ENCODE data around the gene TREX2. TPM values are rescaled to one million over a fixed set of nuclear protein-coding genes. Genes with fewer than 3 reads are reported as not detected.

TREX2 gene
- total RNA-seq, 1 donor from 2014 or later, result 1.5 TPM

DNA sequence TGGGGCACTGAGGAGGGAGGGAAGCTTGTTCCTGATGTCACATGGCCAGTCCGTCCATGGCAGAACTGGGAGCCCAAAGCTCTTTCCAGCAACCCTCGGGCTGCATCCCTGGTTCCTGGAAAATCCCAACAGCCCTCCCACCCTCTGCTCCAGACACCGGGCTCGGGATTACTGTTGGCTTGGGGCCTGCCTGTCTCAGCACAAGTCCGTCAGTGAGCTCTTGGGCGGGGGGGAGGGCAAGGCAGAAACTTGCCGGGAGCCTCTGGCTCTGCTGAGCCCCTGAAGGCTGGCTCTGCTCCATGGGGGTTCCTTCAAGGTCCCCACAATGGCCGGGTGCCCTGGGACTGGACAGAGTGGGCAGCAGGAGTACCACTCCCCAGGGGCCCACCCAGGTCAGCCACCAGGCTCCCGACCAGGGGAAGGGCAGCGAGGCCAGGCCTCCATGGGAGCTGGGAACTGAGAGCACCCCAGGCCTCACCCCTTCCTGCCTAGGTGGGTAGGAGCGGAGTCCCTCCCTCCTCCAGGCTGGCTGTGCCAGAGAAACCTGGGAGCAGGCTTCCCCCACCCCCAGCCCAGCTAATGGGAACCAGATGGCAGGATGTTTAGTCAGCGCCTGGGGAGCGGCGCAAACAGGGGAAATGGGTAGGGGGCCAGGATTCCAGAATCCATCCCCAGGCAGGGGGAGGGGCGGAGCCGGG lies 31.0 kb upstream of the TREX2 start:
- DNase-seq (ENCODE audit: low read depth), result no peak

DNA sequence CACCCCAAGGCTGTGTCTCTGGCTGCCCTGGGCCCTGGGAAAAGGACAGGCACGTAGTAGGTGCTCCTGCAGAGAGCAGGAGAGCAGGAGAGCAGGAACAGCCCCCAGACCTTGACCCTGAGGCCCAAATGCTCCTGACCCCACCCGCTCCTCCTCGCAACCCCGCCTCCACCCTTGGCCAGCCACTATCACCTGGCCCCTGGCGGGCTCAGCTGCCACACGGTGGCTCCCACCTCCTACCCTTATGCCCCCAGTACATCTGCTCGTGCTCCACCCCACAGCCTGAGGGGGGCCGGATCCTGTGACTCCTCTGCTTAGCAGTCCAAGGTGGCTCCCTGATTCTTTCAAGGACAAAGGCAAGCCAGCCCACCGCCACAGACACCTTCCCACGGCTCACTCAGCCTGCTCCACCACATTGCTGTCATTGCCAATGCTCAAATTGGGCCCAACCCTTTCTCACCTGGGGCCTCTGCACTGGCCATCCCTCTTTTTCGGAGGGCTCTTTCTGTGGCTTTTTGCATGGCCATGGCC lies 30.0 kb upstream of the TREX2 start:
- DNase-seq (ENCODE audit: low read depth), result no peak

DNA sequence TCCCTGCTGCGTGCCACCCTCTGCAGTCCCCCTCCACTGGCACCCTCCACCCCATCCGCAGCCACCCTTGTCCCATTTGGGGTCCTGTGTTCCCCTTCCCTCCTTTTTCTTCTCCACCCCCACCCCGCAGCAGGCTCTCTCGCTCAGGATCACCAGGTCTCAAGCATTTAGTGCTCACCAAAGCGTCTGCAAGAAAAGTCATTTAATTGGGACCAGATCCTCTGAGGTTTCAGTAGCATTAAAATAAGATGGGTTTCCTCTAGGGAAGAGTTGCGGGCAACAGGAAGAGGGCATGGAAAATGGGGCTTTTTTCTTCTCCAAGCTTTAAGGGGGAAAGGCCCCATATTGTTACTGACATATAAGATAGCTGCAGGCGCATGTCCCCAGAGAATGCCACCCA lies 29.4 kb upstream of the TREX2 start:
- no peak for DNase-seq (ENCODE audit: low read depth)

DNA sequence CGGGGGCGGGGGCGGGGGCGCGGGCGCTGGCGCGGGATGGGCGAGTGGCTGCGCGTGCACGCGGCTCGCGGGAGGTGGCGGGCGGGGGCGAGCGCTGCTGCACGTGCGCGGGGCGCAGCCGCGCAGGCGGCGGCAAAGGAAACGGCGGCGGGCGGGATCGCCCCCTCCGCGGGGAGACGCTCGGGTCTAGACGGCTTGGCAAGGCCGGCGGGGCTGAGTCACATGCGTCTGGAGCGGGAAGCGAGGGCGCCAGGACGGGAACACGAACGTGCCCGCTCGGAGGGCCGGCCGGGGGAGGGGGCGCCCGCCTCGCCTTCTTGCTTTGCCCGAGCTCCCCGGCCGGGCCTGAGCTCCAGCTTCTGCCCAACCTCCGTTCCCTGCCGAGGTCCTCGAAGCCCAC lies 28.9 kb upstream of the TREX2 start:
- no peak for DNase-seq (ENCODE audit: low read depth)

DNA sequence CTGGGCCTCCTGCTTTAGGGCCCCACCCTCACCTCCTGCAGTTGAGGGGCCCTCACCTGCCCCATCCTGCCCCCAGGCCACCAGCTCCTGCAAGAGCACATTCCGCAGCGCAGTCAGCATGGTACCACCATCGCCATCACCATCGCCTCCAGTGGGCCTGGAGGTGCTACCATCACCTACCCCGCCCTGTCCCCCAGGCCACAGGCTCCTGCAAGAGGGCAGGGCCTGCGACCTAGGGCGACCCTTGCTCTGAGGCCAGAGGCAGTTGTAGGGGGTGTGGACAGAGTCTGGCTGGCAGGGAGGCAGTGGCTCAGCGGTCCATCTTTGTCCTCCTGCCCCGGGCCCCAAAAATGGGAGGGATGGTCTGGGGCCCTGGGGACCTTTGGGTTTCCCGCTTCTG lies 28.4 kb upstream of the TREX2 start:
- no peak for DNase-seq (ENCODE audit: low read depth)

DNA sequence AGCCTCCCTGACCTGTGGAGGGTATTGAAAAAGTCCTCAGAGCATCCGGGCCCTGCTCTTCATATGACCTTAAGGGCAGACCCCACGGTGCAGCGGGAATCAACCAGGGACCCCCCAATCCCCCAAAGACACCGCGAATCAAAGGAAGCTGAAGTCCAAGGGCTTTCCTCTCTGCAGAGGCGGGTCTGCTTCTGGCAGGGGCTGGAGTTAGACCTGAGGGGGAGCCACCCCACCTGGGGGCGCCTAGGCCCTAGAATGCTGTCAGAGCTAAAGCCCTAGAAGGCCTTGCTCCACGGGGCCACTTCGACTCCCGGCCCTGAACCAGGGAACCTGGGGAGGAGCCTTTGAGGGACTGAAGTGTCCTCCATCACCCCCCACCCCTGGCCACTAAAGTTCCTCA lies 27.3 kb upstream of the TREX2 start:
- DNase-seq (ENCODE audit: low read depth), result no peak

DNA sequence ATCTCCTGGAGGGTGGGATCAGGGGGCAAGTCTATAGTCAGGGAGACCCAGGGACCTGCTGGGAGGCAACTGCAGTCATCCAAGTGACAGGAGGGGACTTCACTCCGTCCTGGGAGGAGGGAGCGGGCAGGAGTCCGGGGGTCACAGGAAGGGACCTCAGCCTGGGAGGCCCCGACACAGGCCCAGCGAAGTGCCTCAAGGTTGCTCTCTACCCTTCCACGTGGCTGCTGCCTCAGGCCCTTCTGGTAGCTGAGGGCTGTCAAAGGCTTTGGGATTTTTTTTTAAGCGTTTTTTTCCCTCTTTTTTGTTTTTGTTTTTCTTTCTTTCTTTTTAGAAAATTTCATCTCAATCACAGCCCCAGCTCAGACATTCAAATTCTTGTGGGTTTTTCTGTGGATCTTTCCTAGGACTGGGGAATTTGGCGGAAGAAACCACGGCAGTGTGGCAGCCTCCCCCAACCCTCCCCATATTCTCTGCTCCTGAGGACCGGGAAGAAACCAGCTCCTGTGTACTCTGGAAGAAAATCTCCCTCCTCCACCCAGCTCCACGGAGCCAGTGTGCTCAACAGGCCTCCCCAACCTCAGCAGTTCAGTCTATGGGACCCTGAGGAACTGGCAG lies 25.9 kb upstream of the TREX2 start:
- no peak for DNase-seq (ENCODE audit: low read depth)

DNA sequence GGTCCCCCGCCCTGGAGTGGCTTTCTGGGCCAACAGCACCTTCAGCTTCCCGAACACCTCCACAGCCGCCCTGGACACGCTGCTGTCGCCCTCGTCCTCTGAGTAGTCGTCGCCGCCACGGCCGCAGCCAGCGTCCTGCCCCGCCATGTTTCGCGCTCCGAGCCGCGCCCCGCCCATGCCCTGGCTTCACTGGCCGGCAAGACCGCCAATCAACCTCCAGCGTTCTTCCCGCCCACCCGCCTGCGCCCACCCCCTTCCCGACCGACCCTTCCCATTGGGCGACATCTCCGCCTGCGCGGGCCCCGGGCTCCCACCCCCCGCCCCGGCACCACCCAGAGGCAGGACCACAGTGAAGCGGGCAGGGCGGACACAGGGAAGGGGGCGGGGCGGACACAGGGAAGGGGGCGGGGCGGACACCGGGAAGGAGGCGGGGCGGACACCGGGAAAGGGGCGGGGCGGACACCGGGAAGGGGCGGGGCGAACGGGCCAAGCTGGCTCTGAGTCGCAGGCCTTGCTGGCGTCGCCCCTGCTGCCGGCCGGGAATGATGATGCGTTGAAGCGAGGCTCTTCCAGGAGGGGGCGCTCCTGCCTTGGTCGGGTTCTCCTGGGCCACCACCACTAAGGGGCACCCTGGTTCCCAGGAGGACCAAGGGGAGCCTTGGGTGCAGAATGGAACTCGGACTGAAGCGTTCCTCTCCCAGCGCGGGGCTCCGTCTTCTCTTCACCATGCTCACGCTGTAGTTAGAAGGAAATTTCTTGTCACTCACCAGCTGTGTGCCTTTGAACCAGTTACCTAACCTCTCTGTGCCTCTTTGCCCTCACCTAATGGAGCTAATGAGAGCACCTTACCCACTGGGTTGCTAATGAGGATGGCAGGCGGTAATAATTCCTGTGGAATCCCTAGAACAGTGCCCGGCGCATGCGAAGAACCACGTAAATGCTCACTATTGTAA lies 24.8 kb upstream of the TREX2 start, which contains the start of gene HAUS7:
HAUS7 (minus strand) TSS at position 166 of the 953 bp plus-strand sequence; CDS start at position 147, 19 bp downstream.
- DNase-seq (ENCODE audit: low read depth), result peak; percentile 84

DNA sequence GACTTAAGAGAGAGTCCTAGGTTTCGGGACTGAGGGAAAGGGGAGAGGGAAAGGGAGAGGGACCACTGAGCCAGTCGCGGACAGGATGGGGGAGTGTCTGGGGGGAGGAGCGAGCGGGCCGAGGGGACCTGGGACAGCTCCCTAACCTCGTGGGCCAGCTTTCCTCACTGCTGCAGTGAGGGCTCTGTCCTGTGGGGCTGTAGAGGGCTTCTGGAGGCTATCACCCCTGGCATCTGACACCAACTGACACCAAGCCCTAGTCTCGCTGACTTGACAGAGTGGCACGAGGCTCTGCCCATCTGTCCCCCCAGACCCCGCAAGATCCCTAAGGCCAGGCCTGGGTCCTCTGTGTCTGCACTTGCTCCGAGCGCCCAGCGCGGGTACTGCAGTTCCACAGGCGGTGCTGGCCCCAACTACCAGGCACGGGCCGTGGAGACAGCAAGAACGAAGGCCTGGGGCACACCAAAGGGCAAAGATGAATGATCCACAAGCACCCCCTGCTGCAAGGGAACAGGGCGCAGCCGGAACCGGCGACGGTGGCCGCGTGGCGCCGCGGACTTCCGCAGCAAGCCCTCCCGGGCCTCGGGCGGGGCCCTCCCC lies 24.1 kb upstream of the TREX2 start:
- peak; percentile 41 for DNase-seq (ENCODE audit: low read depth)

DNA sequence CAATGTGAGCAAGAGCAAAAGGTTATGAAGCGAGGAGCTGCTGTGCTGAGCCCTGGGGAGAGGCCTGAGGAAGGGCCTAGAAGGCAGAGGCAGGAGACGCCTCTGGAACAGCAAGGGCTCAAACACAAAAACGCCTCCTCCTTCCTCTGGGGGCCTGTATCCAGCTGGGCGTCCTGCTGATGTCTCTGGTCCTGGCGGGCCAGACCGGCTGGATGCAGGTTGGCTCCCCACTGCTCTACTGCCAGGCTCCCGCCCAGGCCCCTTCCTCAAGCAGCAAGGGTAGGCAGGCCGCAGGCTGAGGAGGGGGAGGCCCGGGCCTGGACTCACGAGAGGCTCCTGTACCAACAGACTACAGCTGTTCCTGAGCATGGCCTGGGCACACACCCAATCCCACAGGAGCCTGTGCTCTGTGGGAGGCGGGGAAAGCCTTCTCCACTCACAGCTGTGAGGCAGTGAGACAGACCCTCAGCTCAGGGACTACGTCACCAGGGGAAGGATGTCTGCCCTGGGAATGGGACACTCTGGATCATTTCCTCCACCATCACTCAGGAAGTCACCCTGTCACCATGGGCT lies 22.2 kb upstream of the TREX2 start:
- peak; percentile 78 for DNase-seq (ENCODE audit: low read depth)

DNA sequence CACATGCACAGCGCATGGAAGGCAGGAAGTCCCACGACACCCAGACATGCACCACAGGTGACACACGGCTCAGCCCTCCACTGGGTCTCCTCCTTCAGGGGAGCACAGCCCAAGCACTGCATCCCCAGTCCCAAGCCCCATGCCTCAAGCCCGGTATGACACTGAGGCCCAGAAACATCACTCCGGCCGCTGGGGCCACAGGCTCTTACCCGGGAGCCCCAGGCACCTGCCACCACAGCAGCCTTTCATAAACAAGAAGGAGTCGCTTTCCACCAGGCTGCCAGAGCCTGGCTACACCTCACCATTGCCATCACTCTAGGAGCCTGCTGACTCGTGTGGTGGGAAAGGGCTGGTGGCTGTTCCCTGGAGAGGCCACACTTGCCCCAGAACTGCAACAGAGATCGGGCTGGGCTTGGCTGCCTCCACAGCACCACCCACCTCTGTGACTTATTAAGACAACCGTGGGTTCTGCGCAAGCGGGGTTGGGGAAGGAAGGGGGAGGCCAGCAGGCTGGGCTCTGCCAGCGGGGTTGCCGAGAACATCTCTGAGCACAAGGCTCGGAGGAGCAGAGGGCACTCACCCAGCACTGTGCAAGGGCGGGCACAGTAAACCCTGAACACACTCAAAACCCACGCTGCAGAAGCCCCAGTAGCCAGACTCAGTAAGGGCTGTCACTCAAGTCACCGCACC lies 20.0 kb upstream of the TREX2 start:
- DNase-seq (ENCODE audit: low read depth), result no peak

DNA sequence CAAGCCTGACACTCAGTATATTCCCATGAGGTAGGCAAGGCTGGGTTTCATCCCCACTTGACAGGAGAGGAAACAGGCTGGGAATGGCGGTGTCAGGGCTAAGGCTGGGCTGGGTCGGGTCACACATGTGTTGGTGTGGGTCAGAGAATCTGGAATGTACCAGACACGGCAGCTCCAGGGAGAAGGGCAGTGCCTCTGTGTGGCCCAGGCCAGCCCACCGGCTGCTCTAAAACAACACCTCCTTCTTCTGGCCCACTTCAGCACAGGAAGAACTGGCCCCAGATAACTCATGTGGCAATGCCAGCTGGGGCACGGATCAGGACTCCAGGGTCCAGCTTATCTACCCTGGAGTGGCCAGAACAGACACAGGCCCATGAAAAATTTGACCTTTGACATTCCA lies 18.3 kb upstream of the TREX2 start:
- DNase-seq (ENCODE audit: low read depth), result no peak

DNA sequence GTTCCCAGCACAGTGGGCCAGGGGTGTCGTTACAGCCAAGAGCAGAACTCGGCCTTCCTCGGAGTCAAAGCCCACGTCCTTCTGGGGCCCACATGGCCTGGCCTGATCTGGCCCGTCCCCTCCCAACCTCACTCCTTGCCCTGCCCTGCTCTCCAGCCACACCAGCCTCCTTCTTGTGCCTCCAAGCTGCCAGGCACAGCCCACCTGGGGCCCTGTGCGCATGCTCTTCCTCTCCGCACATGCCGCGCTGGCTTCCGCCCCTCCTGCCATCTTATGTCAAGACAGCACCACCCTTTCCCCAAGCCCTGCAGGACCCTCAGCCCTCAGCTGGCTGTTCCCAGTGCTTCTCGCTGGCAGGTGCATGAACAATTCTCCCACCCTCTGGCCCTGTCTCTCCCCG lies 17.7 kb upstream of the TREX2 start:
- no peak for DNase-seq (ENCODE audit: low read depth)

DNA sequence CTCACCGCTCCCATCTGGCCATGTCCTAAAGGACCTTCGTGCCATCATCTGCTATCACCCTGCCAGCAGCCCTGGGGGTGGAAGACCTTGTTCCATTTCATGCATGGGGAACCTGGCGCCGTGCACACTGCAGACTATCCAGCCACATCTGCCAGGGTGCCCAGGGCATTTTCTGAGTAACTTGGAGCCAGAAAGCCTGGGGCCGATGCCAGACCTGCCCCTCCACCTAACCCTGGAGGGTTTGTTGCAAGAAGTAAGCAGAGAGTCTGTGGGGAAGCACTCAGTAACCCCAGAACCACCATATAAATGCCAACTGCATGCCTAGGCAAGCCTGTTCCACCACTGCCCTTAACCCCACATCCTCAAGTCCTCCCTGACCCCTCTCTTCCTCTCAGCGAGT lies 17.2 kb upstream of the TREX2 start:
- DNase-seq (ENCODE audit: low read depth), result no peak

DNA sequence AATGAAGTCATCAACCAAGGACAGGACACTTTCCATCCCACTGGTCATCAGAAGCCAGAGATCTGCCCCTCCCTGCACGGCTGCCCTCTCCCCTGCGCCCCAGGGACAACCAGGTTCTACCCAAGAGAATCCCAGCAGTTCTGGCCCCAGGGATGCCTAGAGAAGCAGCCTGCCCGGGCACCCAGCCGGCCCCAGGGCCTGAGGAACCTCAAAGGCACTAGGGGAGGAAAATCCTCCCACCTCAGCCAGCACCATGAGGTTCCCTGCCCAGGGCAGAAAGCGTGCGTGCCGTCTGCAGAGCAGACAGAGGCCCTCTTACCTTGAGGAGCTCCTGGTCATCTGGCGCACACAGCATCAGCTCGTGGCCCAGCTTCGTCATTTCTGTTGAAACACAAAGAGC lies 16.4 kb upstream of the TREX2 start:
- no peak for DNase-seq (ENCODE audit: low read depth)

DNA sequence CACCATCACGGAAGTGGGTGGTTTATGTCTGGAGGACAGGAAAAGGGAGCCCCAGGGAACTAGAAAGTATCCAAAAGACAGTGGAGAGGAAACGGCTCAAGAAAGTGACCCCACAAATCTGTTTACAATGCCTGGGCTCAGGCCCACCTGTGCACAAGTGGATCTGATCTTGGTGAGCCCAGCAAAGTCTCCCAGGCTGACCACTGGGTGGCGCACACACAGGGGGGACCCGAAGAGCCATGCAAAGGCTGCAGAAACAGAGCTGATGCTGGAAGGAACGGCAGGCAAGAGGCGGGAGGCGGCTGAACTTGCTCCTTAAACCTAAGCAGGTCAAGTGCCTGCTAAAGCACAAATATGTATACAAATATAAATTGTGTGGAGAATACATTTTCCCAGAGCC lies 15.0 kb upstream of the TREX2 start:
- no peak for DNase-seq (ENCODE audit: low read depth)

DNA sequence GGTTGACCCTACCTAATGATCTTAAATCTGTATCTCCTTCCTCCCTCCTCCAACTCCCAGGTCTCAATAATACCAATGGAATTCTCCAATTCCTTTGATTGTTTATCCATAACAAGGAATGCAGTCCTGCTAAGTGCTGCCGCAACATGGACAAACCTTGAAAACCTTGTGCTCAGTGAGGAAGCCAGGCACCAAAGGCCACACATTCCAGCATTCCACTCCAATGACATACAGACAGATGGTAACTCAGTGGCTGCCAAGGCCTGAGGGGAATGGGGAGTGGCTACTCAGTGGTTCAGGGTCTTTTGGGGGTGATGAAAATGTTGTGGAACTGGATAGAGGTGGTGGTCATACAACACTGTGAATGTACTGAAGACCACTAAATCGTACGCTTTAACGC lies 14.1 kb upstream of the TREX2 start:
- DNase-seq (ENCODE audit: low read depth), result peak; percentile 74

DNA sequence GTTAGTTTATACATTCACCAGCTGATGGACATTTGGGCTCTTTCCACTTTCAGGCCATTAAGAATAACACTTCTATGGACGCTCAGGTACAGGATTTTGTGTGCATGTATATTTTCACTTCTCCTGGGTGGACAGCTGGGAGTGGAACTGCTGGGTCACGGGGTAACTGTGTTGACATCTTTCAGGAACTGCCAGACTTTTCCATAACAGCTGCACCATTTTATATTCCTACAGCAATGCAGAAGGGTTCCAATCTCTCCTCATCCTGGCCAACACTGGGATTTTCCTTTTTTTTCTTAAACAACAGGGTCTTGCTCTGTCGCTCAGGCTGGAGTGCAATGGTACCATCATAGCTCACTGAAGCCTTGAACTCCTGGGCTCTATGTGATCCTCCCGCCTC lies 12.6 kb upstream of the TREX2 start:
- DNase-seq (ENCODE audit: low read depth), result no peak

DNA sequence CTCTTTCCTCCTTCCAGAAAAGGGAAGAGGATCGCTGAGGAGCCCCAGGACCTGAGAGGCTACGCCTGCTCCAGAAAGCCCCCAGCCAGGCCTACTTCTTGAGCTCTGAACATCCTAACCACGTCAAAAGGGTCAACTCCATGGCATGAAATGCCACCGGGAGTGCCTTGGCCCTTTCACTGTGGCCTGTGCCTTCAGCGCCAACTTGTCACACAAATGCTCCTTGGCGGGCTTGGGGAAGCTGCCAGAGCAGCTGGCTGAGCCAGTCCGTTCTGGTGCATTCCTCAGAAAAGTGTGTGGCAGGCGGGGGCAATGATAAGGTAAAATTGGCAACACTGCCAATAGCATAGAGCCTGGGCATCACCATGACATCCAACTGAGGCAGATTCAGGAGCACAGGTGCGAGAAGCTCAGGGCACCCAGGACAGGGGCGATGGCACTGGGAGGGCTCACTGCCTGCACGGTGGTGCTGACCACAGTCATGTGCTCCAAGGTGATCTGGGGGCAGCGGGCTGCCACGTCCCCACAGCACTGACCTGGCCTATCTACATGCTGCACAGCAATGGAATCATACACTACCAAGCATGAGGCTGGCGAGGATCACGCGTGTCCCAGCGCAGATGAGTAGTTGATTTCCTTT lies 12.1 kb upstream of the TREX2 start:
- no peak for DNase-seq (ENCODE audit: low read depth)

All from myocyte (in vitro differentiated cells).